ENCODE results near the gene HIVEP3.

Gene HIVEP3

GRCh38 chr1:41738006-41738405 lies 180.7 kb downstream of the HIVEP3 start:
- Histone ChIP-seq H3K27ac (ENCODE audit: low read length) (no peak overlapping the region), H3K27me3 (ENCODE audit: insufficient read depth, low read length) (peaks cover 10% of the 10 kb centered on the region), H3K9me3 (ENCODE audit: insufficient read depth, low read depth, low read length) (no peaks in the 10 kb centered on the region), H3K4me3 (ENCODE audit: low read length) (no peak overlapping the region), H3K9ac (ENCODE audit: low read depth, low read length) (no peak overlapping the region), H3K4me1 (ENCODE audit: insufficient read depth, low read length) (no peaks in the 10 kb centered on the region; the same call in 1 of the 2 replicates), H3K36me3 (ENCODE audit: insufficient read depth, low read depth, low read length) (no peaks in the 10 kb centered on the region)

GRCh38 chr1:41735631-41736260 lies 183.0 kb downstream of the HIVEP3 start:
- Histone ChIP-seq H3K4me1 (ENCODE audit: insufficient read depth, low read length) (no peaks in the 10 kb centered on the region; the same call in 1 of the 2 replicates), H3K27ac (ENCODE audit: low read length) (no peak overlapping the region)

GRCh38 chr1:41735139-41735538 lies 183.6 kb downstream of the HIVEP3 start:
- no peak overlapping the region for H3K9ac ChIP-seq (ENCODE audit: low read depth, low read length)
- no peak overlapping the region for H3K27ac ChIP-seq (ENCODE audit: low read length)
- H3K4me1 ChIP-seq (ENCODE audit: insufficient read depth, low read length) = no peaks in the 10 kb centered on the region; the same call in 1 of the 2 replicates
- H3K36me3 ChIP-seq (ENCODE audit: insufficient read depth, low read depth, low read length) = no peaks in the 10 kb centered on the region
- H3K27me3 ChIP-seq (ENCODE audit: insufficient read depth, low read length) = peaks cover 10% of the 10 kb centered on the region
- H3K4me3 ChIP-seq (ENCODE audit: low read length) = no peak overlapping the region
- no peaks in the 10 kb centered on the region for H3K9me3 ChIP-seq (ENCODE audit: insufficient read depth, low read depth, low read length)

More at GRCh38 chr1:41735631-41736260, 183.0 kb downstream of the HIVEP3 start:
- H3K9ac ChIP-seq (ENCODE audit: low read depth, low read length) = no peak overlapping the region
- H3K9me3 ChIP-seq (ENCODE audit: insufficient read depth, low read depth, low read length) = no peaks in the 10 kb centered on the region
- peaks cover 10% of the 10 kb centered on the region for H3K27me3 ChIP-seq (ENCODE audit: insufficient read depth, low read length)
- H3K36me3 ChIP-seq (ENCODE audit: insufficient read depth, low read depth, low read length) = no peaks in the 10 kb centered on the region
- H3K4me3 ChIP-seq (ENCODE audit: low read length) = no peak overlapping the region

GRCh38 chr1:41734201-41734970 lies 184.3 kb downstream of the HIVEP3 start:
- H3K9ac ChIP-seq (ENCODE audit: low read depth, low read length) = no peak overlapping the region
- H3K27ac ChIP-seq (ENCODE audit: low read length) = no peak overlapping the region
- no peaks in the 10 kb centered on the region for H3K9me3 ChIP-seq (ENCODE audit: insufficient read depth, low read depth, low read length)
- H3K4me3 ChIP-seq (ENCODE audit: low read length) = no peak overlapping the region
- peaks cover 10% of the 10 kb centered on the region for H3K27me3 ChIP-seq (ENCODE audit: insufficient read depth, low read length)
- no peaks in the 10 kb centered on the region for H3K36me3 ChIP-seq (ENCODE audit: insufficient read depth, low read depth, low read length)
- H3K4me1 ChIP-seq (ENCODE audit: insufficient read depth, low read length) = no peaks in the 10 kb centered on the region; the same call in 1 of the 2 replicates

GRCh38 chr1:41733725-41734124 lies 185.0 kb downstream of the HIVEP3 start:
- H3K4me1 ChIP-seq (ENCODE audit: insufficient read depth, low read length) = no peaks in the 10 kb centered on the region; the same call in 1 of the 2 replicates
- peaks cover 10% of the 10 kb centered on the region for H3K27me3 ChIP-seq (ENCODE audit: insufficient read depth, low read length)
- no peak overlapping the region for H3K4me3 ChIP-seq (ENCODE audit: low read length)
- H3K9ac ChIP-seq (ENCODE audit: low read depth, low read length) = no peak overlapping the region
- no peaks in the 10 kb centered on the region for H3K36me3 ChIP-seq (ENCODE audit: insufficient read depth, low read depth, low read length)
- H3K9me3 ChIP-seq (ENCODE audit: insufficient read depth, low read depth, low read length) = no peaks in the 10 kb centered on the region
- H3K27ac ChIP-seq (ENCODE audit: low read length) = no peak overlapping the region

GRCh38 chr1:41733021-41733420 lies 185.7 kb downstream of the HIVEP3 start:
- Histone ChIP-seq H3K4me3 (ENCODE audit: low read length) (no peak overlapping the region), H3K27me3 (ENCODE audit: insufficient read depth, low read length) (peaks cover 10% of the 10 kb centered on the region), H3K27ac (ENCODE audit: low read length) (no peak overlapping the region), H3K9ac (ENCODE audit: low read depth, low read length) (no peak overlapping the region), H3K4me1 (ENCODE audit: insufficient read depth, low read length) (no peaks in the 10 kb centered on the region; the same call in 1 of the 2 replicates), H3K36me3 (ENCODE audit: insufficient read depth, low read depth, low read length) (no peaks in the 10 kb centered on the region), H3K9me3 (ENCODE audit: insufficient read depth, low read depth, low read length) (no peaks in the 10 kb centered on the region)

GRCh38 chr1:41731516-41732030 lies 187.1 kb downstream of the HIVEP3 start:
- no peaks in the 10 kb centered on the region for H3K36me3 ChIP-seq (ENCODE audit: insufficient read depth, low read depth, low read length)
- no peak overlapping the region for H3K4me3 ChIP-seq (ENCODE audit: low read length)
- peaks cover 10% of the 10 kb centered on the region for H3K27me3 ChIP-seq (ENCODE audit: insufficient read depth, low read length)
- H3K9ac ChIP-seq (ENCODE audit: low read depth, low read length) = no peak overlapping the region
- no peaks in the 10 kb centered on the region; the same call in 1 of the 2 replicates for H3K4me1 ChIP-seq (ENCODE audit: insufficient read depth, low read length)
- H3K27ac ChIP-seq (ENCODE audit: low read length) = no peak overlapping the region
- no peaks in the 10 kb centered on the region for H3K9me3 ChIP-seq (ENCODE audit: insufficient read depth, low read depth, low read length)

- Histone ChIP-seq H3K4me3 (ENCODE audit: low read length) (no peak overlapping the region), H3K27ac (ENCODE audit: low read length) (no peak overlapping the region), H3K36me3 (ENCODE audit: insufficient read depth, low read depth, low read length) (no peaks in the 10 kb centered on the region), H3K27me3 (ENCODE audit: insufficient read depth, low read length) (peaks cover 8% of the 10 kb centered on the region), H3K9me3 (ENCODE audit: insufficient read depth, low read depth, low read length) (no peaks in the 10 kb centered on the region), H3K9ac (ENCODE audit: low read depth, low read length) (no peak overlapping the region), H3K4me1 (ENCODE audit: insufficient read depth, low read length) (no peaks in the 10 kb centered on the region; the same call in 1 of the 2 replicates)
These were observed 187.9 kb downstream of the HIVEP3 start for GRCh38 chr1:41730806-41731205.

- no peak overlapping the region for H3K9ac ChIP-seq (ENCODE audit: low read depth, low read length)
- H3K4me1 ChIP-seq (ENCODE audit: insufficient read depth, low read length) = no peaks in the 10 kb centered on the region
- no peaks in the 10 kb centered on the region for H3K27me3 ChIP-seq (ENCODE audit: insufficient read depth, low read length)
- H3K9me3 ChIP-seq (ENCODE audit: insufficient read depth, low read depth, low read length) = no peaks in the 10 kb centered on the region
- H3K36me3 ChIP-seq (ENCODE audit: insufficient read depth, low read depth, low read length) = no peaks in the 10 kb centered on the region
- no peak overlapping the region for H3K27ac ChIP-seq (ENCODE audit: low read length)
- no peak overlapping the region for H3K4me3 ChIP-seq (ENCODE audit: low read length)
These were observed 190.1 kb downstream of the HIVEP3 start for GRCh38 chr1:41728403-41729202.

- Histone ChIP-seq H3K36me3 (ENCODE audit: insufficient read depth, low read depth, low read length) (no peaks in the 10 kb centered on the region), H3K9ac (ENCODE audit: low read depth, low read length) (no peak overlapping the region), H3K4me1 (ENCODE audit: insufficient read depth, low read length) (no peaks in the 10 kb centered on the region)
These were observed 191.0 kb downstream of the HIVEP3 start for GRCh38 chr1:41727749-41728115.

GRCh38 chr1:41726899-41727748 lies 191.6 kb downstream of the HIVEP3 start:
- H3K36me3 ChIP-seq (ENCODE audit: insufficient read depth, low read depth, low read length) = no peaks in the 10 kb centered on the region
- H3K9me3 ChIP-seq (ENCODE audit: insufficient read depth, low read depth, low read length) = no peaks in the 10 kb centered on the region
- no peaks in the 10 kb centered on the region for H3K27me3 ChIP-seq (ENCODE audit: insufficient read depth, low read length)
- H3K4me3 ChIP-seq (ENCODE audit: low read length) = no peak overlapping the region
- H3K9ac ChIP-seq (ENCODE audit: low read depth, low read length) = no peak overlapping the region
- no peaks in the 10 kb centered on the region for H3K4me1 ChIP-seq (ENCODE audit: insufficient read depth, low read length)
- H3K27ac ChIP-seq (ENCODE audit: low read length) = no peak overlapping the region

More at GRCh38 chr1:41727749-41728115, 191.0 kb downstream of the HIVEP3 start:
- Histone ChIP-seq H3K4me3 (ENCODE audit: low read length) (no peak overlapping the region), H3K27me3 (ENCODE audit: insufficient read depth, low read length) (no peaks in the 10 kb centered on the region), H3K27ac (ENCODE audit: low read length) (no peak overlapping the region), H3K9me3 (ENCODE audit: insufficient read depth, low read depth, low read length) (no peaks in the 10 kb centered on the region)

Data from iPS-20b (cell line).